Gastroesophageal sphincter (tissue), 3 donors: ENCODE data around the gene LDB1.

Experiments used
- CTCF ChIP-seq, 4 experiments: fragments of 200-600 bp in 2 of 4; fragments of 450-650 bp in 2 of 4; sonication (generic) in 1 of 4; IDR thresholded peaks; one replicate each; pipeline ENCODE4 v1.5.1; 2017 to 2019; ENCODE audit warnings: antibody characterized with exemption in 4 of 4, mild to moderate bottlenecking in 2 of 4, moderate library complexity in 2 of 4
- POLR2AphosphoS5 ChIP-seq: sonication (generic); formaldehyde crosslinking; IDR thresholded peaks from one replicate; pipeline ENCODE4 v1.6.1; 2017; ENCODE audit warnings: antibody characterized with exemption

- TF ChIP-seq CTCF (IDR thresholded peaks at IDR 0.05) (no peak), POLR2AphosphoS5 (no peak)
Measured at GRCh38 chr10:102083541-102083940, 36.6 kb downstream of the LDB1 start.
